GM21786 (cell line): ENCODE data around the gene ZRSR2.
"Not testable (repeated sequence)": the region's sequence is repeated elsewhere in the genome, so short reads cannot be mapped to it uniquely, and the experiment has no call there.

Experiments
- ATAC-seq: cut with Tn5 transposase; IDR thresholded peaks from one replicate; pipeline ENCODE4 v1.9.1; 2021; ENCODE audit not compliant: unreplicated experiment

ZRSR2 gene

DNA sequence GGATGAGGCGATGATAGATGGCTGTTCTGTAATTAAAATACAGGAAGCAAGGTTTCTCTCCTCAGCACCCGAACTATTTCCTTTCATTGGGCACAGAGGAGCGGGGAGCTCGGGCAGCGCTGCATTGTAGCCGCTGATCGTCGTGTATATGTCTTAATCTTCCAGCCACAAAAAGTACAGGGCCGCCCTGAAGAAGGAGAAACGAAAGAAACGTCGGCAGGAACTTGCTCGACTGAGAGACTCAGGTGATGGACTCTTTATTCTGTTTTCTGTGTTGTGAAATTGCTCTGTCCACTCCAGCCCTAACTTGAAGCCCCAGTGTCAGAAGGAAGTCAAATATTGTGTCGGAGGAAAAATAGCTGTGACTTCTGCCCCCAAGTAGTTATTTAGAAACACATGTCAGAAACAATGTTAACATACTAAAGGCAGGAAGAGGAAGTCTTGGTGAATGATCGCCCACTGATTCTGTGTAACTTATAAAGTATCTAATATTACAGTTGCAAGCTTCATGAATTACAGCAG lies 546 bp downstream of the ZRSR2 start:
- ATAC-seq: peak; percentile 19

DNA sequence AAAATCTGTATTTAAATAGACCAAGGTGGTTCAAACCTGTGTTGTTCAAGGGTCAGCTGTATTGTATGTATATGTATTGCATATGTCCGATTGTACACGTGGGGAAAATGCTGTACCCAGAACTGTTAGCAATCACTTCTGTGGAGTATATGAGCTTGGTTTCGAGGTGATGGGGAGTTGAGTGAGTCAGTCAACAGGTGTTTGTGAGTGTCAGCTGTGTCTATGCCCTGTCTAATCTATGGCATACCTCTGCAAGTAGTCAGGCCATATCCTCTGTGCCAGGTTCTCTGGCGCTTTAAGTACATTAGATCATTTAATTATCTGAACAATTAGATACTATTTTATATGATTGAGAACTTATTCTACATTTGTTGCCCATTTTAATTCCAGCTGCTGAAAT lies 7.4 kb downstream of the ZRSR2 start:
- no peak for ATAC-seq

DNA sequence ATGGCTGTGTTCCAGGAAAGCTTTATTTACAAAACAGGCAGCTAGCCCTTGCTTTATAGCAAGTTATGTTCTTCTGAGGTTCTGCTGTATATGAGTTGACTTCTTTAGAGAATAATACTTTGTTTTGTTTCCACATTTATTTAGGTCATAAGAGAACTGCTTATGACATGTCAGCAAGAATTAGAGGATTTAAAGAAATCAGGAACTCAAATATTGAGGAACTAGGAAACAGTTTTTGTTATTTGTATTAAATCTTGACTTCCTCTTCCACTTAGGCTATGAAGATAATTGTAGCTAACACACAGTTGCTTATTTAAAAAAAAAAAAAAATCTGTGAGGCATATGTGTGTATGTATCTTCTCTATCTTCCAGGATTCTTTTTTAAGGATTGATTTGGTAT lies 14.3 kb downstream of the ZRSR2 start:
- no peak for ATAC-seq

DNA sequence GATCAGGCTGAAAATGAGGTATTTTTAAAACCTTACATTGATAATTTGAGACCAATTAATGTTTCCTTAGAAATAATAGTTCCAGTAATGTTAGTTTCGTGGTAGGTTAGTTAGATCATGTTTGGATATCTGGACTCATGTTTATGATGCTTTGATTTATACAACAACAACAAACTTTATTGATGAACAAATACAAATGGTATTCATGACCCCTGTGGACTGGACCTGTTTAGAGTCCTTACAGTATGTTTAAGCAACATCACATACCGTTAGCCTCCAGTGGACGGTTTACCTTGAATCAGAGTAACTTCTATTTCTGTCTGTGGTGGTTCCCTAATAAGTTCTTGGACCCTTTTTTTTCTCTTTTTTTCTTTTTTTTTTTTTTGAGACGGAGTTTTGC lies 18.0 kb downstream of the ZRSR2 start:
- no peak for ATAC-seq

DNA sequence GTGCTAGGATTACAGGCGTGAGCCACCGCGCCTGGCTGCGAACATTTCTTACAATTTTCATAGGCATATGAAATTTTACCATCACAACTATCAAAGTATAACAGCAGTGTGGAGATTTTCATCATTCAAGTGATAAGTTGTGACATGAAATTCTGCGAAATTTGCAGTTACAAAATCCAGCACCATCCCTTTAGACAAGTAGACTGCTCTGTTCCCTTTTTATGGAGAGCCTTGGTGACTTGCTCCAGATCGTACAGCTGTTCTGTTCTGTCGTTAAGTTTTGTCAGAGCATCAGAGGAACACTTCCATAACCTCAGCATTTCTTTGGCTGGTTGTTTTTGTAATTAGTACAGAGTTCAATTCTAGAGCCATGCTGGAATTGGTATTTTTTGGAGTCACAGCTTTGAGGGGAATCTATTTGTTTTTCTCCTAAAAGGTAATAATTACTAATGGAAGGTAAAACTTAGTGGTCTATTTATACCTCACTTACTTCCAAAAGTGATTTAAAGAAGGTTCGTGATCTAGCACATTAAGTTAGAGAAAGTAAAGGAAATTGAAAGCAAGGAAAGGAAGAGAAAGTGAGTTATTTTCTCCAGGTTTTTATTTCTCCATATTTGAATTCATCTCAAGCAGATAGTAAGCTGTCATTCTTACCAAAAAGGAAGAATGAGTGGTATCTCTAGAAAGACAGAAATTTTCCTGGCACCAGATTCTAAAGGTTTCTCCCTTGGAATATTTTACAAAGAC lies 22.1 kb downstream of the ZRSR2 start:
- no peak for ATAC-seq

DNA sequence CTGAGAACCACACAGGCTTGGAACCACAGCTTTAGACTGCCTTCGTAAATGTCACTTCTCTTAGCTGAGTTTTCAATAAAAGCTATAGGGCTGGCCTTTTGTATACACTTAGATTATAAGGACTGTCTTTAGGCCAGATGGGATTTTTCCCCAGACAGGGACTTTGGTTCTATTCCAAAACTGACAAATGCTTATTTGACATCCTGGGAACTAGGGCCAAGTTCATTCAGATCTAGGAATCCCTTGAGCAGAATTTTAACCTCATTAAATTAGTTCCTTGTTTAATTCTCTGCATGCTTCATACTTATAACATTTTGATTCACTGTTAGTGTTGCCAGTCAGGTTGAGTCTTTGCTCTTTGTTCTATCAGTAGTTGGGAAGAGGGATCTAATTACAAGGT lies 23.1 kb downstream of the ZRSR2 start:
- no peak for ATAC-seq

DNA sequence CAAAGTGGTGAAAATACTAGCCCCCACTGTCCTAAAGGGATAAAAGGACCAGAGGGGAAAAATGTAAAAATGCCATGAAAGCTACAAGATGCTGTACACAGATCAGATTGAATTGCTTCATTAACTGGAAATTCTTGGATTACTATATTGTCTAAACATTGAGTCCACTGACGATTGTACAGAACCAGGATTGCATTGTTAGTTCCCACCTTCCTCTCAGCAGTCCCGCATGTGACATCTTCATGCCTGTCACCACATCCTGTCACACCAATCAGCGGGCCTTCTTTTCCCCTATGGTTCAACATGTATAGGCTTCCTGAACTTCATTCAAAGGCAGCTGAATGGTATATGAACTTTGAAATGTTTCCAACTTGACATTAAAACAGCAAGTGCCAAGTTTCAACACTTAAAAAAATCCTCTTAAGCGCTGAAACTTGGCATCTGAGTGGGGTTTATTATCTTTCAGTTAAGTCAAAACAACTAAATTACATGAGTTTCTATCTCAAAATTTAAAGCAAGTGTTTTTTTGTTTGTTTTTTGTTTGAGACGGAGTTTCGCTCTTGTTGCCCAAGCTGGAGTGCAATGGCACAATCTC lies 24.6 kb downstream of the ZRSR2 start:
- ATAC-seq: no peak

DNA sequence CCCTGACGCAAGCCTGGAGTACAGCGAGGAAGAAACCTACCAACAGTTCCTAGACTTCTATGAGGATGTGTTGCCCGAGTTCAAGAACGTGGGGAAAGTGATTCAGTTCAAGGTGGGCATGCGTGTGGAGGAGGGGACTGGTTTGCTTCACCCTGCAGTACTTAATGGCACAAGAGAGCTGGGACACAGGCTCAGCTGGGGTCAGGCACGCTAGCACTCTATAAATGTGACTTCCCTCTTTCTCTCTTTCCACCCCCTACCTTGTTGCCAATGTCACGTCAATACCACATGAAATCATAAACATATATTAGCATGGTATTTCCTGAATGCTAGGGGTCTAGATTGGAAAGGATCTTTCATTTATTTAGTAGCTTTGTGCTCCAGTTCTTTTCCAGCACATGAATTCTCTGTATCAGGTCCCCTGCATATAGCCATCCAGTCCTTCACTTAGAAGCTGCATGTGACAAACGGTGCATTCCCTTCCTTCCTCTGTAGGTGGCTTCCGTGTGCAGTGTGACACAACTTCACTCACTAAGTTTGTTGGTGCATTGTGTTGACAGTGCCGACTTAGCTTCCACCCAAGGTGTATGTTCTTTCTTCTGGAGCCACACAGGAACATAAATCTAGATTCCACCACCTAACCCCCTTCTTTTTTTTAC lies 25.6 kb downstream of the ZRSR2 start:
- peak; percentile 96 for ATAC-seq

DNA sequence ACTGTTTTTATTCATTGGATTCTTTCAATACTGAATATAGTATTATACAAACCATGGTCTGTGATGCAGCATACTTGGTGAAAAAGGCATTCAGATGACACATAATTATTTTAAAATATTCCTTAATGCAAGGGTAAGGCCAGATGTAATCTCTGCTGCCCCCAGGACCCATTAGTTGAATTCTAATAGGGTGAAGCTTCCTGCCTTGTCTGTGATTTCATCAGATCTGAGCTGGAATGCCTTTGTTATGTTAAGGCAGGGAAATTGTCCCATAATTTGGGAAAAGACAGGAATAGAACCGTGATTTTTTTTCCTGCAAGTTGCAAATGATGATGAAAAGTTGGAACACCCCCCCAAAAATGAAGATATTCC lies 26.1 kb downstream of the ZRSR2 start:
- ATAC-seq: no peak

DNA sequence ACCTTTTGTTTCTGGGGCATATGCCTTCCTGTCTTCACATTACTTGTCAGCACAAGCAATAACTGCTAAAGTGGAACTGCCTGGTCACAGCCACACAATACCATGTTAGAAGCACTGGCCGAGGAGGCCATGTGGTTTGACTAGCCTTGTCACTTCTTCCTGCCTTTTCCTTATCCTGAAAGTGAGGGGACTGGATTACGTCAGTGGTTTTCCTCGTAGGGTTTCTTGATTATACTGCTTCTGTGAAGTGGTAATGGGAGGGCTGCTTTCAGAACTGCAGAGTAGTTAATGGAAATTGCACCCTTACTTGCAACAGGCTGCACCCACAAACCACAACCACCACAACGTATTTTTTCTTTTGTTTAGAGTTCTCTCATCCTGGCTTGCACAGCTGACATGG lies 26.6 kb downstream of the ZRSR2 start:
- ATAC-seq: no peak

DNA sequence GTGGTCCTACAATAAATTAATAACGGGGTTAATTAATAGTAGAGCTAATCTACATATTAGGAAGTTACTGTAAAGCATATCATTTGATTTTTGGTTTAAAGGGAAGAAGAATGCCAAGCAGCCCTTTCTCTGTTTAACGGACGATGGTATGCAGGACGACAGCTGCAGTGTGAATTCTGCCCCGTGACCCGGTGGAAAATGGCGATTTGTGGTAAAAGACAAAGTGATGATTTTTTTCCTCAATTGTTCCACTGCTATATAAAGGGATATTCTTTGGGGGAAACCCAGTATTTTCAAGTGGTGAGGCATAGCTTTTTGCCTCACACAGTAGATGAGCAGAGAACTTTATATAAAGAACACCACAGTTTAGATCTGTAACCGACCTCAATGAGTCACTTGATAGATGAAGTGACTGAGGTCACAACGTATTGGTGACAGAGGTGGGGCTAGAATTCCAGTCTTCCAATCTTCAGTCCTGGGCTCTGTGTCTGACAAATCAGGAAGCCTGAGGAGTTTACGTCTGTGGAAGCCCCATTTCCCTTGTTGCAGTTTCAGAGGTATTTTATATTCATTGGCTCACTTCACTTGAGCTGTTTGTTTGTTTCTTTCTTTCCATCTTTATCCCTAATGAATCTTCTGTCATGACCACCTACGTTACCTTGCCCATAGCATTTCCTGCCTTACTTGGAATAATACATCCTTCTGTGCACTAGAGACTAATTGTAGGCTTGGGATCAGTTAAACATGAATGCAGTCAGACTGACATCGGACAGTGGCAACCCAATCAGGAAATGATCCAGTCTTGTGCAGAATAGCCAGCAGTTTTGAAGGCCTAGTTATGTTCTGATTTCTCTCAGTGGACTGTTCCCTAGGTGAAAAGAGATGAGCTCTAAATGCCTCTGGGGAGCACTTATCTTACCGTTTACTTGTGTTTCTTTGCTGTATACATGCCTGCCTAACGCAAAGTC lies 30.1 kb downstream of the ZRSR2 start:
- no peak for ATAC-seq

DNA sequence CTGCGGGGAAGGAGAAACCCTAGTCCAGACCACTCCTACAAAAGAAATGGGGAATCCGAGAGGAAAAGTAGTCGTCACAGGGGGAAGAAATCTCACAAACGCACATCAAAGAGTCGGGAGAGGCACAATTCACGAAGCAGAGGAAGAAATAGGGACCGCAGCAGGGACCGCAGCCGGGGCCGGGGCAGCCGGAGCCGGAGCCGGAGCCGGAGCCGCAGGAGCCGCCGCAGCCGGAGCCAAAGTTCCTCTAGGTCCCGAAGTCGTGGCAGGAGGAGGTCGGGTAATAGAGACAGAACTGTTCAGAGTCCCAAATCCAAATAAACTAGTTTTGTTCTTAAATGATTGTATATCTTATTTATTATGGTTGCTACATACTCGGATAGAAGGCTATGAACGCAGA lies 32.6 kb downstream of the ZRSR2 start:
- no peak for ATAC-seq

DNA sequence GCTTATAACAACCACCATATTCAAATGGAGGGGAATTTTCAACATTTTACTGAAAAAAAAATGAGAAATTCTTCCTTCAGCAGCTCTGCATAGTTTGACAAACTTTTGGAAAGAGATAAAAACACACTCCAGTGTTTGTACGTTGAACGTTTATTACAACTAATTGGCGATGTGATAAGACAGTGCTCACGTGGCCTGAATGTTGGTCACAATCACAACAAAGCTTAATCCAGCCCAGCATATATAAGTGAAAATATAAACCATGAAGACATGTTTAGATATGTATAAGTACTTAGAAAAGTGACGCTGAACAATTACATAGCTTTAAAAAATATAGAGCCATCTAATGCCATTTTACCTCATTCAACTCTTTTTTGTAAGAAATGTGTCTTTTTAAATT lies 35.7 kb downstream of the ZRSR2 start:
- no peak for ATAC-seq

DNA sequence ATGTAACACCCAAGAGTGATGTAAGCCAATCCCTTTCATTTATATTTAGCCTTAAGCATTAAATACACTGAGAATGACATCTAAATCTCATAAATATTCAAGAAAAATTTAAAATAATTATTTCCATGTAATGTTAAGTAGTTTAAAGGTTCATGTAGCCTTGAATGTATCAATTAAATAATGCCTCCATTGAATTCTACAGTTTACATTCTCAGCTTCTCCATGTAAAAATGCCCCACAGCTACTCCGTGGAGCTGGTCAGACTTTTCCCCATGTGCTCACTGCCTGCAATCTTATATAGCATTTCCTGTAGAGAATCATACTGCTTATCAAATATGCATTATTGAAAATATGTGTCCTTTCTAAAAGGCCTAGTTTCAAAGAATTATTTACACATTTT lies 38.9 kb downstream of the ZRSR2 start:
- no peak for ATAC-seq

DNA sequence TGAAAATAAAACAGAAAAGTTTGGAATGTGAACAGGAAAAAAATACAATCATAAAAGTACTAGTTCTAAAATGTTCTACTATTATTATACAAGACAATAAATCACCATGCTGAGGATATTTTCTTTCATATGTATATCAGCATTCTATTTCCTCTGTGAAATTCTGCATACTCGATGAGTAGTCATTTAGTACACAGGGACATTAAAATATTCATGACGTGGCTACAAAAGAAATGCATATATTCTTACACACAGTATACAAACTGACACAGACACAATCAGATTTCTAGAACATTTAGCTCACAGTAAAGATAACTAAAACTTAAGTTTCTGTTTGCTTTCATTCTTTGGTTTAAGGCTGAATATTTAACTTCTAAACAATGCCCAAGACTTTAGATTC lies 41.1 kb downstream of the ZRSR2 start:
- ATAC-seq: not testable (repeated sequence)

DNA sequence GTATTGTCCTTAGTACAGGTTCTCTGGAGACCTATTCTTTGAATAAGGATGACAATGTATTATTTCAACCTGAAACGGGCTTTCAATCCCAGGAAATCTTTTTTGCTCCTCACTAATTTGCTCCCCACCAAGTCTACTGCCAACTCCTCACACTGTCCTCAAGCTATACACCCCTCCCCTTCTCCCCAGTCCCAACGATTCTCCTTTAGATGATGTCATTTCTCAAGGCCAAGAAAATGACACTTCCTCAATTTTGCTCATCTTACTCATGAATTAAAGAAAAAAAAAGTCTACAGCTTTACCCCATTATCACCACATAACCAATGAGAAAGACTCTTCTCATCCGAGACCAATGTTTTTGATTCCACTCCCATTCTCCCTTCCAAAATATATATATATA lies 43.8 kb downstream of the ZRSR2 start:
- no peak for ATAC-seq

DNA sequence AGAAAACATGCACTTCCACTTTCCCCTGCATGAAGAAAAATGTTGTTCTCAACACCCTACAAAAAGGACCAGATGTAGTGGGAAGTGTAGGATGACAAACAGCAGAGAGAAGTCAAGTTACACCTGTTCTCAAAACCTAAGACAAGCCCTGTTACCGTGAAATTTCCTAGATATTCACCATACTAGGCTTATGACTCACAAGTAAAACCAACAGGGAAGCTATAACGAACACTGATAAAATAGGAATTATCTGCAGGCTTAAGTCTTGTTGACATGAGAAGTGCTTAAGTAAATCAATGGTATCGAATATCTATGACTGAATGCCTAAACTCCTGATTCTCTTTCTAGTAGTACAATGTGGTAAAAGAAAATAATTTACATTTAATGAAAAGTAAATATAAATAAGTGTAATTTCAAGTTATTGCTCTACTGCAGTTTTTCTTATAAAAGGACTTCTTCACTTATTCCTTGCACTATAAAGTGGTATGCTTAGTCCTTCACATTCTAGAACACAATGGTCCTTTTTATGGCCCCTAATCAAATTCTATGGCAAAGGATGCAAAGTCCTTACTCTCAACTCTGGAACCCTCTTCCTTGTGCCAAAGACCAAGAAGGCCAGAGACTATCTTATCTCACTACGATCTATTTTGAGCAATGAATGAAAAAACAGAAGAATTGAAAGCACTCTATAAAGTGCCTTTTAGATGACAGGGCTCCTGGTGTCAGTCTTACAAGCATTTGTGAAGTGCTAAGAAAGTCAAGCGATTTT lies 44.7 kb downstream of the ZRSR2 start:
- ATAC-seq: no peak

DNA sequence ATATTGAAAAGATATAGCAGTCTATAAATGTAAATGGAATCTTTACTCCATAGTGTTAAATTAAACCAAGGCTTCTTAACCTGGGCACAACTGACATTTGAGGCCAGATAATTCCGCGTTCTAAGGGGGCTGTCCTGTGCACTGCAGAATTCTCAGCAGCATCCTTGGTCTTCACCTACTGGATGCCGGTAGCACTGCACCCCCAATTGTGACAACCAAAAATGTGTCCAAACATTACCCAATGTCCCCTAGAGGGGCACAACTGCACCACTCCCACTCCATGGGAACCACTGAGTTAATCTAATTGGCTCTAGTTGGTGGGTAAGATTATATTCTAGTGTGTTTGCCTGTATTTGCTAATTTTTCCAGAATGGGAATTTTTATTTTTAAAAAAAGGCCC lies 47.7 kb downstream of the ZRSR2 start:
- no peak for ATAC-seq

DNA sequence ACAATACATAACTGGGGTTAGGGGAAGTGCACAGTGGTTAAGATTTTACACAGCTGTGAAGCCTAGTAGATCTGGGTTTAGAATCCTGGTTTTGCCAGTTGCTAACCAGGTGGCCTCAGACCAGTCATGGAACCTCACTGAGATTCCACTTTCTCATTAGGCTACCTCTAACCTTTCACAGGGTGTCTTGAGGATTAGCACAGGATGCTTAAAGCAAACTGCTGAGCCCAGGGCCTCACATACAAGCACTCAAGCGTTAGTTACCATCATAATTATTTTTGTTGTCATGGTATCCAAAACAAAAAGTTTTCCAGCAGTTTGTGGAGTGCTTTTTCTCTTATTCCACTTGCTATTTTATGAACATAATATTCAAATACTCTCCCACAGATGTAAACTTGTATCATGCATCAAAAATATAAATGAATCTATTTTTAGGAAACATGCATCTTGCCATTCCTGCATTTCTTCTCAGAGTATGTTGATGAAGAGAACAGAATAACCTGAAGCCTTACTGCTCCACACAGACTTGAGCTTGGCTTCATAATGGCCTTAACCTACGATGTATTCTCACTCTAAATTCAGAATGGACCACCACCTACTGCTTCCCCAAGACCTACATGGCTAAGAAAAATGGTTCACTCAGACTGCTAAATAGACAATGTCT lies 51.7 kb downstream of the ZRSR2 start:
- no peak for ATAC-seq

DNA sequence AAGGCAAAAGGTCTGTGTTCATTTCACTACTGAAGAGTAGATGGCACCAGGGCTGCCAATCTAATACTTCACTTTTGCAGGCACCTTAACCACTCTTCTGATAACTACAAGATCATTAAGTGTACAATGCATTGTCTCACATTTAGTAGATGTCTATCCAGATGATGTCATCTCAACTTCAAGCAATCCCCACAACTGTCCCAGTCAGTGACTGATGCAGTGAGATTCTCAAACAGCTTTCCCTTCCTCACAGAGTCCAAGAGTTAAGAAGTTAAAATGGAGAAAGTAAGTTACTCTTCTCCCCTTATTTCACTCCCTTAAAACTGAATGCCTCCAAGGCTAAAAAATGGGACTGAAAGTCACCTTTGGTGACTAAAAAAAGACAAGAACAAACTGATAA lies 53.7 kb downstream of the ZRSR2 start:
- no peak for ATAC-seq
